Pancreas (tissue), 10 donors: ENCODE results near the gene HASPIN. TPM values are rescaled to one million over a fixed set of nuclear protein-coding genes. Genes with fewer than 3 reads are reported as not detected.
A peak's percentile ranks its signal among the peaks of the same experiment; 100 is the strongest.
"Not testable (repeated sequence)": the region's sequence is repeated elsewhere in the genome, so short reads cannot be mapped to it uniquely, and the experiment has no call there.

Experiments used
- ATAC-seq, 4 donors: fragments of 200-7000 bp; cut with Tn5 transposase; one replicate each; pipeline versions ENCODE4 v1.8.0 to v1.9.1; 2020; ENCODE audit warnings: mild to moderate bottlenecking in 4 of 4, moderate library complexity in 4 of 4
- DNase-seq, 6 donors: peaks; one replicate each; pipeline ENCODE4 v3.0.0-alpha.2; 2020
- FAIRE-seq: peaks from 2 replicates; lab custom pipeline; 2012; peaks lifted over from hg19 to GRCh38; lab: Jason Lieb, UNC
- H3K27ac ChIP-seq, 4 donors: fragments of 200-600 bp; sonication (generic); 1 replicate in 3 of 4; 2 replicates in 1 of 4; pipeline versions ENCODE4 v1.5.0 to v1.8.0; 2020
- H3K27me3 ChIP-seq, 4 donors: fragments of 200-600 bp; one replicate each; pipeline ENCODE4 v1.8.0; 2021
- H3K36me3 ChIP-seq, 3 donors: fragments of 200-600 bp; sonication (generic) in 1 of 3; one replicate each; pipeline versions ENCODE4 v1.5.0 to v1.8.0; 2020 to 2021
- H3K4me1 ChIP-seq, 3 donors: fragments of 200-600 bp; one replicate each; pipeline ENCODE4 v1.8.0; 2021
- H3K4me3 ChIP-seq, 4 donors: fragments of 200-600 bp; sonication (generic) in 2 of 4; one replicate each; pipeline versions ENCODE4 v1.5.0 to v1.8.0; 2020 to 2021
- H3K9me3 ChIP-seq, 4 donors: fragments of 200-600 bp; one replicate each; pipeline ENCODE4 v1.8.0; 2021
- CTCF ChIP-seq, 4 donors: fragments of 200-600 bp; sonication (generic) in 3 of 4; IDR thresholded peaks; one replicate each; pipeline versions ENCODE4 v1.5.0 to v1.8.0; 2021; ENCODE audit warnings: antibody characterized with exemption in 4 of 4
- WGBS, 2 donors: extraction: QIAGEN DNeasy Blood & Tissue Kit; methylation state at CpG; one replicate each; pipeline ENCODE4 v1.1.7; 2013; 5-methylcytosine and 5-hydroxymethylcytosine counted together
- intact Hi-C, 3 donors: fragments of 100-400 bp; cut with DNase I; formaldehyde crosslinking; loops; one replicate each; pipeline versions ENCODE4 v1.11.1 to v1.14.2; 2022
- polyA plus RNA-seq, 2 donors: library from polyadenylated mRNA; stranded (reverse); fragments of 200-250 nt; gene quantifications; one replicate each; pipeline ENCODE4 v1.2.3, GENCODE V29; 2013
- total RNA-seq, 6 donors: library from RNA; stranded (reverse); fragmentation: NEBNext Ultra II Directional in 4 of 6; extraction: Animal tissue kit (Norgen Biotek cat#: 25700) in 4 of 6; gene quantifications; one replicate each; pipeline versions ENCODE4 v1.2.1 to v1.2.4, GENCODE V29; 2021 to 2023
- donor health status: healthy with polysubstance abuse.
- donor health status: DM: no; HTN: no; CAD: no; lungs with moderate emphysema.
- donor health status: DM: no; HTN: no; CAD: no.
- donor health status: control.
- donor health status: control.
- donor health status: Bipolar disorder and iron deficiency.
- donor health status: DM: yes; HTN: yes; CAD: no.
- donor health status: DM: no; HTN: no; CAD: no.
- donor health status: DM: no; HTN: no; CAD: no.
- donor health status: DM: yes; HTN: yes; CAD: no.

The HASPIN gene
- total and polyA plus RNA-seq, 8 donors = 0.05 to 0.31 (median 0.21) TPM; not detected in 2

GRCh38 chr17:3724378-3725077 is 825 bp downstream of the HASPIN start:
- 12 to 13% methylated on average over 27 of the region's 27 CpGs for WGBS, 2 donors
- intact Hi-C loops = no loop called here
- H3K27me3 ChIP-seq = no peaks in the 10 kb centered on the region
- no peaks in the 10 kb centered on the region for H3K9me3 ChIP-seq
- peaks cover 0 to 2% (median 0%) of the 10 kb centered on the region in 3 donors for H3K36me3 ChIP-seq
- FAIRE-seq (no peak), ATAC-seq (peak in 1 of 4 donors; percentile 2), DNase-seq (peak in 5 of 6 donors; percentile 18 to 76 (median 35))
- H3K27ac ChIP-seq = no peak overlapping the region
- peak overlapping the region; percentile 65 to 96 (median 79) for H3K4me3 ChIP-seq
- H3K4me1 ChIP-seq = peaks cover 0 to 14% (median 5%) of the 10 kb centered on the region in 3 donors
- TF ChIP-seq CTCF (IDR thresholded peaks at IDR 0.05) = no peak

GRCh38 chr17:3727041-3727440 is 3.3 kb downstream of the HASPIN start:
- FAIRE-seq (no peak), ATAC-seq (no peak), DNase-seq (no peak)
- no peaks in the 10 kb centered on the region for H3K27me3 ChIP-seq
- H3K4me3 ChIP-seq = no peak overlapping the region
- WGBS, 2 donors = 25 to 62% methylated on average over 2 of the region's 2 CpGs
- peaks cover 0 to 14% (median 5%) of the 10 kb centered on the region in 3 donors for H3K4me1 ChIP-seq
- no peaks in the 10 kb centered on the region for H3K9me3 ChIP-seq
- no peaks in the 10 kb centered on the region for H3K36me3 ChIP-seq
- intact Hi-C loops = no loop called here
- H3K27ac ChIP-seq = no peak overlapping the region
- no peak for TF ChIP-seq CTCF (IDR thresholded peaks at IDR 0.05)

GRCh38 chr17:3728099-3728498 is 4.4 kb downstream of the HASPIN start:
- H3K27ac ChIP-seq, DNase-seq, H3K4me1 ChIP-seq, ATAC-seq, intact Hi-C loops, H3K27me3 ChIP-seq, FAIRE-seq, H3K4me3 ChIP-seq, H3K9me3 ChIP-seq, H3K36me3 ChIP-seq: not testable (repeated sequence)
- 96 to 98% methylated on average over 3 of the region's 3 CpGs for WGBS, 2 donors

GRCh38 chr17:3729881-3730280 is 6.2 kb downstream of the HASPIN start:
- no peak overlapping the region for H3K4me3 ChIP-seq
- no peaks in the 10 kb centered on the region for H3K4me1 ChIP-seq
- H3K36me3 ChIP-seq = no peaks in the 10 kb centered on the region
- ATAC-seq (no peak), DNase-seq (no peak), FAIRE-seq (no peak)
- TF ChIP-seq CTCF (IDR thresholded peaks at IDR 0.05) = no peak
- no peaks in the 10 kb centered on the region for H3K27me3 ChIP-seq
- H3K9me3 ChIP-seq = no peaks in the 10 kb centered on the region
- WGBS, 2 donors = 54 to 60% methylated on average over 6 of the region's 6 CpGs
- intact Hi-C loops = loop anchor here in 2 of 3 donors (10.0 kb wide), 1 partner anchor 95 kb away; no protein-coding TSS in a partner anchor
- no peak overlapping the region for H3K27ac ChIP-seq

- DNase-seq = no peak
- no peaks in the 10 kb centered on the region for H3K9me3 ChIP-seq
- 51 to 54% methylated on average over 9 of the region's 9 CpGs for WGBS, 2 donors
- no peak for ATAC-seq
- H3K4me3 ChIP-seq = no peak overlapping the region
- TF ChIP-seq CTCF (IDR thresholded peaks at IDR 0.05) = no peak
- H3K27ac ChIP-seq = no peak overlapping the region
- intact Hi-C loops = loop anchor here in 2 of 3 donors (10.0 kb wide), 1 partner anchor 94 kb away; no protein-coding TSS in a partner anchor
- no peaks in the 10 kb centered on the region for H3K36me3 ChIP-seq
- no peaks in the 10 kb centered on the region for H3K4me1 ChIP-seq
- H3K27me3 ChIP-seq = no peaks in the 10 kb centered on the region
- no peak for FAIRE-seq
These were observed 7.3 kb downstream of the HASPIN start for GRCh38 chr17:3730881-3731429.
